Measurements from ENCODE around the gene MACO1. TPM values are rescaled to one million over a fixed set of nuclear protein-coding genes. Genes with fewer than 3 reads are reported as not detected.

The MACO1 gene
- total and polyA plus RNA-seq, 9 of the 15 experiments (the other 6 are each of a cell fraction or from before 2014, with no cell fraction given), result 4.6 to 28.4 (median 21.7) TPM

- TF ChIP-seq RBBP5 (IDR thresholded peaks at IDR 0.05; ENCODE audit: borderline replicate concordance, insufficient read depth, low read length, poor library complexity, severe bottlenecking) (no peak), YY1 (IDR thresholded peaks at IDR 0.05; ENCODE audit: borderline replicate concordance in 1 of 3, control insufficient read depth in 1 of 3, extremely low read depth in 1 of 3, insufficient read depth in 3 of 3, insufficient read length in 1 of 3, insufficient replicate concordance in 2 of 3, low read depth in 1 of 3, low read length in 2 of 3) (peak in 1 of 3 experiments; percentile 13), RNF219 (CRISPR knock-in tag; IDR thresholded peaks at IDR 0.05) (no peak), SP1 (CRISPR knock-in tag; IDR thresholded peaks at IDR 0.05) (no peak), MEF2D (tag; conservative IDR thresholded peaks at IDR 0.05; ENCODE audit: low read depth) (no peak), YBX1 (IDR thresholded peaks at IDR 0.05) (no peak), THAP7 (CRISPR knock-in tag; IDR thresholded peaks at IDR 0.05) (no peak), NCOA2 (IDR thresholded peaks at IDR 0.05; ENCODE audit: partially characterized antibody in 2 of 2) (no peak), MYBL2 (IDR thresholded peaks at IDR 0.05; ENCODE audit: low read depth) (no peak), MYBL2 (CRISPR knock-in tag; IDR thresholded peaks at IDR 0.05; ENCODE audit: borderline replicate concordance) (no peak), BMI1 (IDR thresholded peaks at IDR 0.05; ENCODE audit: low read length) (no peak)
- TF ChIP-seq, protein P1, sequence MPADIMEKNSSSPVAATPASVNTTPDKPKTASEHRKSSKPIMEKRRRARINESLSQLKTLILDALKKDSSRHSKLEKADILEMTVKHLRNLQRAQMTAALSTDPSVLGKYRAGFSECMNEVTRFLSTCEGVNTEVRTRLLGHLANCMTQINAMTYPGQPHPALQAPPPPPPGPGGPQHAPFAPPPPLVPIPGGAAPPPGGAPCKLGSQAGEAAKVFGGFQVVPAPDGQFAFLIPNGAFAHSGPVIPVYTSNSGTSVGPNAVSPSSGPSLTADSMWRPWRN (IDR thresholded peaks at IDR 0.05; ENCODE audit: low read depth), result no peak
These were observed 37.3 kb downstream of the MACO1 start (continued) for GRCh38 chr1:25468033-25468432.

Data from K562 (cell line).